ENCODE results near the gene PRCP.

The PRCP gene

DNA sequence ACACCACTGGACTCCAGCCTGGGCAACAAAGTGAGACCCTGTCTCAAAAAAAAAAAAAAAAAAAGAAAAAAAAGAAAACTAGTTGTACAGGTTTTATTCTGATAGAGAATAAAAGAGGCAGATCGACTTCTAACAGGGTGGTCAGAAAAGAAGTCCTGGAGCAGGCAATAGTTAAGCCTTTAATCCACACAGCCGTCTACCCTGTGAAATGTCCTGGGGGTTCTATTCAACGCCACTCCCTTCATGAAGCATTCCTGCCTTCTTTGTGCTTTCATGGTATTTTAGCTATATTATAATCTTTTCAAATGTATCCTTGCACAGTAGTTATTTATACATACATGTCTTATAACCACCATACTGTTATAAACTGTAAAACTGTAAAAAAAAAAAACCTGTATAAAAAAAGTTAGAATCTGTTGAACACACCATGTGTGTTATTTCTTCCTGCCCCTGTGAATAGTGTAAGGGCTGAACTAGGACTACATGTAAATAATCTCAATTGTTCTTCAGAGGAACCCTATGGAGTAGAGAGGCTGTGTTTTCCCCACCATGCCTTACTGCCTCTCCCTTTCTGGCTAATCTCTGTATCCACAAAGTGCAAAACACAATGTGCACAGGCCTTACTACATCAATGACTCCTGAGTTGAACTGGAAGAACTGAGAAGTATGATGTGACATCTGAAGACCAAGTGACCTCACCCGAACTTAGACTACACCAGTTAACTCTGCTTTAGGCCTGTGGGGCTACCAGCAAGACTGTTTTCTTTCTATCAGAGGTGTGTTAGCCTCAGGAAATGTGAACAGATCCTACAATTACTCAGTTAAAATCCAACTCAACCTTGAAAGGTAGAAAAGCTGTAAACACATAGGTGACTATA is 25.3 kb downstream of the PRCP start:
- H3K27ac ChIP-seq (ENCODE audit: insufficient read depth in 1 of 2, low read depth in 1 of 2, low read length in 2 of 2, poor library complexity in 1 of 2, severe bottlenecking in 2 of 2) = no peak overlapping the region
- H3K4me3 ChIP-seq (ENCODE audit: control insufficient read depth in 1 of 7, extremely low read depth in 1 of 7, insufficient read depth in 4 of 7, low read depth in 2 of 7, low read length in 6 of 7) = no peak overlapping the region
- ChIA-PET CTCF (no interaction called here), POLR2A (no interaction called here)
- peaks cover 0 to 2% (median 0%) of the 10 kb centered on the region in 4 experiments for H3K36me3 ChIP-seq (ENCODE audit: control insufficient read depth in 4 of 4, insufficient read depth in 4 of 4, low read length in 3 of 4)
- WGBS (ENCODE audit: insufficient coverage) = no CpG with 5 or more reads among the region's 4 CpGs
- H3K4me1 ChIP-seq (ENCODE audit: control extremely low read depth in 1 of 4, control insufficient read depth in 4 of 4, insufficient read depth in 4 of 4, low read length in 3 of 4) = no peaks in the 10 kb centered on the region
- peaks cover 0 to 3% (median 0%) of the 10 kb centered on the region in 5 experiments for H3K9me3 ChIP-seq (ENCODE audit: control extremely low read depth in 1 of 5, control insufficient read depth in 4 of 5, insufficient read depth in 2 of 5, low read depth in 1 of 5, low read length in 4 of 5)
- H3K27me3 ChIP-seq (replicated peaks in 2 of 5; ENCODE audit: control insufficient read depth in 4 of 5, insufficient read depth in 5 of 5, low read length in 4 of 5) = no peaks in the 10 kb centered on the region
- no peak for DNase-seq

DNA sequence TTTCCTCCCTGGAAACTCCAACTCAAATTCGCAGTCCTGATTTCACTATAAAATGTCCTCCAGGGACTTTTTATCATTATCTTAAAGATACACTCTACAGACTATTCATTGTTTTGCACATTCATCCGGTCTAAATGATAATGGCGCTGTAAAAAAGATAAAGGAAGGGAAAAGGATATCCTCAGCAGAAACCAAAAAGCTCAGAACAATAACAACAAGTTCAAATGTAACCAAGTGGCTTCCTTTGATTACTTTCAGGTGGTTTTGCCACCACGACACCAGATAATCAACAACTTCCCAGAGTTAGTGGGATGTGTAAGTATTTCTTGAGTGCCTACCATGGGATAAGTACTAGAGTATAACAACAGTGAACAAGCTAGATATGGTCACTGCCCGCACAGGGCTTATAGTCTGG is 26.3 kb downstream of the PRCP start:
- no peaks in the 10 kb centered on the region for H3K27me3 ChIP-seq (replicated peaks in 2 of 5; ENCODE audit: control insufficient read depth in 4 of 5, insufficient read depth in 5 of 5, low read length in 4 of 5)
- H3K27ac ChIP-seq (ENCODE audit: insufficient read depth in 1 of 2, low read depth in 1 of 2, low read length in 2 of 2, poor library complexity in 1 of 2, severe bottlenecking in 2 of 2) = no peak overlapping the region
- H3K9me3 ChIP-seq (ENCODE audit: control extremely low read depth in 1 of 5, control insufficient read depth in 4 of 5, insufficient read depth in 2 of 5, low read depth in 1 of 5, low read length in 4 of 5) = peaks cover 0 to 3% (median 0%) of the 10 kb centered on the region in 5 experiments
- CTCF ChIA-PET = interaction anchor here (0.9 to 1.6 kb wide), 2 partner anchors 11 to 211 kb away, joined by 4 read pairs; no protein-coding TSS in a partner anchor
- peak in 1 of 3 donors; percentile 23 for DNase-seq
- no peak overlapping the region for H3K4me3 ChIP-seq (ENCODE audit: control insufficient read depth in 1 of 7, extremely low read depth in 1 of 7, insufficient read depth in 4 of 7, low read depth in 2 of 7, low read length in 6 of 7)
- H3K36me3 ChIP-seq (ENCODE audit: control insufficient read depth in 4 of 4, insufficient read depth in 4 of 4, low read length in 3 of 4) = no peaks in the 10 kb centered on the region
- POLR2A ChIA-PET = no interaction called here
- WGBS (ENCODE audit: insufficient coverage) = 80% methylated on average over 1 of the region's 5 CpGs
- no peaks in the 10 kb centered on the region for H3K4me1 ChIP-seq (ENCODE audit: control extremely low read depth in 1 of 4, control insufficient read depth in 4 of 4, insufficient read depth in 4 of 4, low read length in 3 of 4)

DNA sequence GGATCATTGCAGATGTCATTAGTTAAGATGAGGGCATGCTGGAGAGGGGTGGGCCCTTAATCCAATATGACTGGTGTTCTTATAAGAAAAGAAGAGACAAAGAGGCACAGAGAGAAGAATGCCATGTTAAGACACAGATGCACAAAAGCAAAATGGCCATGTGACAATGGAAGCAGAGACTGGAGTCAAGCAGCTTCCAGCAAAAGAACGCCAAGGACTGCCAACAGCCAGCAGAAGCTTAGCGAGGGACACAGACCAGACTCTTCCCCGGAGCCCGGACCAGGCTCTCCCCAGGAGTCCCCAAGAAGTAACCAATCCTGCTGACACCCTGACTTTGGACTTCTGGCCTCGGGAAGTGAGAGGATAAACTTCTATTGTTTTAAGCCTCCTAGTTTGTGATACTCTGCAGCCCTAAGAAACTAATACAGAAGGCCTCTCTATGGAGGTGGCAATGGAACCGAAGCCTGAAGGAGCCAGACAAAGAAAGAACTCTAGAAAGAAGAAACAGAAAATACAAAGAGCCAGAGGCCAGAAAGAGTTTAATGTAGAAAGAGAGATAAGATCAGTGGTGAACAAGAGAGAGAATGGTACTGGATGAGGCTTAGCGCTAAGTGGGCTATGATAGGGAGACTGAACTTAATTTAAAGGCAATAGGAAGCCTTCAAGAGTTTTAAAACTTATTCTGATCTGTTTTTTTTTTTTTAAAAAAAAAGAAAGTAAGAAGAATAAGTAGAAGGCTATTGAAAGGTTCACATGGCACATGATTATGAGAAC is 27.7 kb downstream of the PRCP start:
- no peaks in the 10 kb centered on the region for H3K36me3 ChIP-seq (ENCODE audit: control insufficient read depth in 4 of 4, insufficient read depth in 4 of 4, low read length in 3 of 4)
- H3K27ac ChIP-seq (ENCODE audit: insufficient read depth in 1 of 2, low read depth in 1 of 2, low read length in 2 of 2, poor library complexity in 1 of 2, severe bottlenecking in 2 of 2) = no peak overlapping the region
- H3K9me3 ChIP-seq (ENCODE audit: control extremely low read depth in 1 of 5, control insufficient read depth in 4 of 5, insufficient read depth in 2 of 5, low read depth in 1 of 5, low read length in 4 of 5) = peaks cover 0 to 3% (median 0%) of the 10 kb centered on the region in 5 experiments
- POLR2A ChIA-PET = no interaction called here
- CTCF ChIA-PET = interaction anchor here (1.2 to 1.6 kb wide), 3 partner anchors 12 to 948 kb away, joined by 3 to 4 read pairs (median 4); no protein-coding TSS in a partner anchor
- no peak overlapping the region for H3K4me3 ChIP-seq (ENCODE audit: control insufficient read depth in 1 of 7, extremely low read depth in 1 of 7, insufficient read depth in 4 of 7, low read depth in 2 of 7, low read length in 6 of 7)
- no peaks in the 10 kb centered on the region for H3K27me3 ChIP-seq (replicated peaks in 2 of 5; ENCODE audit: control insufficient read depth in 4 of 5, insufficient read depth in 5 of 5, low read length in 4 of 5)
- H3K4me1 ChIP-seq (ENCODE audit: control extremely low read depth in 1 of 4, control insufficient read depth in 4 of 4, insufficient read depth in 4 of 4, low read length in 3 of 4) = peaks cover 0 to 3% (median 0%) of the 10 kb centered on the region in 4 experiments
- DNase-seq = no peak
- WGBS (ENCODE audit: insufficient coverage) = 97% methylated on average over 6 of the region's 7 CpGs

DNA sequence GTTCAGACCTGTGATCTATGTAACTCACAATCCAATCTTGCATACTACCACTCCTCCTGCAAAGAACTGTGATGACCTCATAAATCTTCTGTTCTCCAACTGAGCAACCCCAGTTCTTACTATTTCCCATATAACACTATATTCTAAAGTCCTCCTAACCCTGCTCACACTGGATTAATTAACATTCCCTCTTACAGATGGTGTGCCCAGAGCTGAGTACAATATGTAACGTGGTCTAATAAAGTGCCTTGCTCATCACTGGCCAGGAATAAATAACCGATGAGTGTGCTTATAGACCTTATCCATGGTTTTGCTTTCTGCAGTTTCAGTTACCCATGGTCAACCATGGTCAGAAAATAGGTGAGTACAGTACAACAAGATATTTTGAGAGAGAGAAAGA is 28.6 kb downstream of the PRCP start:
- 95% methylated on average over 2 of the region's 2 CpGs for WGBS (ENCODE audit: insufficient coverage)
- CTCF ChIA-PET = interaction anchor here (1.4 kb wide), 1 partner anchor 154 kb away, joined by 4 read pairs; no protein-coding TSS in a partner anchor
- Histone ChIP-seq H3K4me3 (ENCODE audit: control insufficient read depth in 1 of 7, extremely low read depth in 1 of 7, insufficient read depth in 4 of 7, low read depth in 2 of 7, low read length in 6 of 7) (no peak overlapping the region), H3K27ac (ENCODE audit: insufficient read depth in 1 of 2, low read depth in 1 of 2, low read length in 2 of 2, poor library complexity in 1 of 2, severe bottlenecking in 2 of 2) (no peak overlapping the region), H3K9me3 (ENCODE audit: control extremely low read depth in 1 of 5, control insufficient read depth in 4 of 5, insufficient read depth in 2 of 5, low read depth in 1 of 5, low read length in 4 of 5) (no peaks in the 10 kb centered on the region), H3K36me3 (ENCODE audit: control insufficient read depth in 4 of 4, insufficient read depth in 4 of 4, low read length in 3 of 4) (no peaks in the 10 kb centered on the region), H3K4me1 (ENCODE audit: control extremely low read depth in 1 of 4, control insufficient read depth in 4 of 4, insufficient read depth in 4 of 4, low read length in 3 of 4) (peaks cover 0 to 3% (median 0%) of the 10 kb centered on the region in 4 experiments), H3K27me3 (replicated peaks in 2 of 5; ENCODE audit: control insufficient read depth in 4 of 5, insufficient read depth in 5 of 5, low read length in 4 of 5) (no peaks in the 10 kb centered on the region)
- POLR2A ChIA-PET = no interaction called here
- DNase-seq = no peak

DNA sequence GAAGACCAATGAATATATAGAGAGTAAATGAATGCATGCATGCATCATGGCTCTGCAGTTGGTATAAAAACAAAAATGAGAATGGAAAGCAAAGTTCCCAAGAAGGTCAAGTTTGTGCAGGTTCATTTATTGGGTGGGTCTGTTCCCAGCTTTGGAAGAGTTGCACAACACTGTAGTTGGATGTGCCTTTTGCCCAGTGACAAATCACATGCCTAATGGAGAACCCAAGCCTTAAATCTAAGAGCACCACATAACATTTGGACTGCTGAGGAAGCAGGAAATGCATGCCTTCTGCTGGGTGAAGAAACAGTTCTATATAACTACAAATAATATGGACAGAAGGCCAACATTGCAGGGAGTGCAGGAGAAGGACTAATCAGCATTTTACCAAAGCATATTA is 30.6 kb downstream of the PRCP start:
- H3K27me3 ChIP-seq (replicated peaks in 2 of 5; ENCODE audit: control insufficient read depth in 4 of 5, insufficient read depth in 5 of 5, low read length in 4 of 5) = no peaks in the 10 kb centered on the region
- ChIA-PET CTCF (interaction anchor here (0.8 to 7.0 kb wide), 4 partner anchors 18 to 421 kb away, joined by 3 to 43 read pairs (median 3); partner anchors contain the start of genes DDIAS and PRCP), POLR2A (no interaction called here)
- H3K9me3 ChIP-seq (ENCODE audit: control extremely low read depth in 1 of 5, control insufficient read depth in 4 of 5, insufficient read depth in 2 of 5, low read depth in 1 of 5, low read length in 4 of 5) = no peaks in the 10 kb centered on the region
- no peaks in the 10 kb centered on the region for H3K36me3 ChIP-seq (ENCODE audit: control insufficient read depth in 4 of 4, insufficient read depth in 4 of 4, low read length in 3 of 4)
- H3K4me1 ChIP-seq (ENCODE audit: control extremely low read depth in 1 of 4, control insufficient read depth in 4 of 4, insufficient read depth in 4 of 4, low read length in 3 of 4) = peaks cover 0 to 3% (median 0%) of the 10 kb centered on the region in 4 experiments
- no peak overlapping the region for H3K27ac ChIP-seq (ENCODE audit: insufficient read depth in 1 of 2, low read depth in 1 of 2, low read length in 2 of 2, poor library complexity in 1 of 2, severe bottlenecking in 2 of 2)
- no peak for DNase-seq
- no peak overlapping the region for H3K4me3 ChIP-seq (ENCODE audit: control insufficient read depth in 1 of 7, extremely low read depth in 1 of 7, insufficient read depth in 4 of 7, low read depth in 2 of 7, low read length in 6 of 7)

DNA sequence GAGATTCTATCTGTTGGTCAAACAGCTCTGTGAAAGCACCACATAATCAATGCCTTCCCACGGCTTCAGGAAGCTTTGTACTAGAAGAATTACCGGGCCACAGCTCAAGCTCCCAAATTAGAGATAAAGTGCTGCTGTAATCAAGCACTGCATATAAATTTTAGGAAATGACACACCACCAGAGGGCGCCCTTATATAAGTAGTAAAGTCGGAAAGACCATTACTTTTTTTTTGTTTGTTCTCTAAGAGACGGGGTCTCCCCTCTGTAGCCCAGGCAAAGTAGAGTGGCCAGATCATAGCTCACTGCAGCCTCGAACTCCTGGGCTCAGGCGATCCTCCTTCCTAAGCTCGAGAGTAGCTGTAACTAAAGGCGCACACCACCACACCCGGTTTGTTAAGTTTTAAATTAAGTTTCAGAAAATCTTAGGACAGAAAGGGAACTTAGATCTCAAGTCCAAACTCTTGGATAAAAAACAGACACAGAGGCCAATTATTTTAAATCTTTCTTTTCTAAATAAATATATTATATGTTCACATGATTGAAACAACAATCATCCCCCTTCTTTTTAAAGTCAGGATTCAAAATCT is 32.6 kb downstream of the PRCP start:
- H3K4me1 ChIP-seq (ENCODE audit: control extremely low read depth in 1 of 4, control insufficient read depth in 4 of 4, insufficient read depth in 4 of 4, low read length in 3 of 4) = peaks cover 0 to 5% (median 1%) of the 10 kb centered on the region in 4 experiments
- WGBS (ENCODE audit: insufficient coverage) = 11% methylated on average over 7 of the region's 10 CpGs
- H3K4me3 ChIP-seq (ENCODE audit: control insufficient read depth in 1 of 7, extremely low read depth in 1 of 7, insufficient read depth in 4 of 7, low read depth in 2 of 7, low read length in 6 of 7) = peak overlapping the region in 3 of 7 experiments; percentile 32 to 63 (median 62)
- CTCF ChIA-PET = interaction anchor here (0.6 to 7.0 kb wide), 53 partner anchors 9 to 952 kb away, joined by 3 to 56 read pairs (median 4); partner anchors contain the start of genes DDIAS, FAM181B and PRCP
- H3K9me3 ChIP-seq (ENCODE audit: control extremely low read depth in 1 of 5, control insufficient read depth in 4 of 5, insufficient read depth in 2 of 5, low read depth in 1 of 5, low read length in 4 of 5) = no peaks in the 10 kb centered on the region
- DNase-seq = peak; percentile 85 to 91 (median 88)
- no peaks in the 10 kb centered on the region for H3K36me3 ChIP-seq (ENCODE audit: control insufficient read depth in 4 of 4, insufficient read depth in 4 of 4, low read length in 3 of 4)
- POLR2A ChIA-PET = interaction anchor here (0.6 to 0.8 kb wide), 4 partner anchors 33 to 166 kb away, joined by 3 to 4 read pairs (median 3); partner anchors contain the start of genes DDIAS and PRCP
- no peaks in the 10 kb centered on the region for H3K27me3 ChIP-seq (replicated peaks in 2 of 5; ENCODE audit: control insufficient read depth in 4 of 5, insufficient read depth in 5 of 5, low read length in 4 of 5)
- H3K27ac ChIP-seq (ENCODE audit: insufficient read depth in 1 of 2, low read depth in 1 of 2, low read length in 2 of 2, poor library complexity in 1 of 2, severe bottlenecking in 2 of 2) = no peak overlapping the region

Data from common myeloid progenitor, CD34-positive (primary cell).